Measurements from ENCODE around the gene IL10. TPM values are rescaled to one million over a fixed set of nuclear protein-coding genes. Genes with fewer than 3 reads are reported as not detected.
A peak's percentile ranks its signal among the peaks of the same experiment; 100 is the strongest.

Gene IL10
- total RNA-seq, 1 donor from 2014 or later: not detected

DNA sequence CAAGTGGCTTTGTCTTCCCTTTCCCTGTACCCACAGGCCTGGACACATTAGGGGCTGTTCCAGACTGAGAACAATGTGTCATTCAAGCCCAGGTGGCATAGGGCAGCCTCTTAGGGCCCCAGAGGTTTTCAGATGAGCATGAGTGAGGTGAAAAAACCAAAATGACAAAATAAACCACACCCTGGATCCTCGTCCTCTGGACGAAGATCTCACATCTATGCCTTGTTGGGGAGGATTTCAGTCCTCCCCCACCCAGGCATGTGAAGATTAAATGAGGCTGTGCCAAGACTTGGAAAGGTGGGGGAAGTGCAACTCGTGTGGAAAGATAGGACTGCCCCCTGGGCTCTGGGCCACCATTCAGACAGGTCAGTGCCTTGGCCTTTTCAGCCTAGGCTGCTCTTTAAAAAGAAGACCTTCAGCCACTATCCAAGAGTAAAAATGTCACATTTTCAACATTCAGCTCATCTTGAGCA lies 34.5 kb downstream of the IL10 start:
- no peak for TF ChIP-seq CTCF (IDR thresholded peaks at IDR 0.05)
- no peaks in the 10 kb centered on the region for H3K27me3 Mint-ChIP-seq (ENCODE audit: low read depth)

DNA sequence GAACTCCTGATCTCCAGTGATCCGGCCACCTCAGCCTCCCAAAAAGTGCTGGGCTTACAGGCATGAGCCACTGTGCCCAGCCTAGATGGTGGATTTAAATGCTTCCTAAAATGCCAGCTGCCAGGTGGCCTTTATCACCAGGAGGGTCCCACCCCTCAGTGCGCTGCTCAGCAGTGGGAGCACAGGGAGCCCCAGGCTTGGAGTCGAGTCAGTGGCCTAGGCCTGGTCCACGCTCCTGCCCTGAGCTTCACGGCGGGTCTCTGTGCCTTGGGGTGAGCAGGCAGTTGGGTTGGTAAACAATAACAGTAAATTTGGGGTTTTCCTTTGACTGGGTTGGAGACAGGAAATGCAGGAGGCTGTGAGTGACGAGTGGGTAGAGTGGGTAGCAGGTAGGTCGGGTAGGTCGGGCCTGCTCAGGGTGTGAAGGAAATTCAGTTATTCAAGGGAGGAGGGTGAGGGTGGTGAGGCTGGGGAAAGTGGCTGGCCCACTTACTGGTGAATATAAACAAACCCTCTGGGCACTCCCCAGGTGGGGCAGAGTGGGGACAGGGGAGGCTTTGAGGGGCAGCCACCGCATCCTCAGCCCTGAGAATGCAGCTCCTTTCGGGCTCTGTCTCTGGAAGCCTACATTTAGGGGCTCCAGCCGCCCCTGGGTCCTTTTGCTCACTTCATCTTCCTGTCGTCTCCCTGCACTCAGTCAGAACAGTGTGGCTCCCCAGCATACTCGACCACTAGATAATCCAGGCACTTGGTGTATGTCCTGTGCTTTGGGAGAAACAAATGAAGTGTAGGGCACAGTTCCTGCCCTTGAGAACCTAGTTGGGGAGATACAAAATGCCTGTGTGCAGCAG lies 35.2 kb downstream of the IL10 start:
- Mint-ChIP-seq H3K4me1 (ENCODE audit: low read depth) (peaks cover 13% of the 10 kb centered on the region), H3K27me3 (ENCODE audit: low read depth) (no peaks in the 10 kb centered on the region), H3K27ac (ENCODE audit: unreplicated experiment) (no peak overlapping the region), H3K4me3 (ENCODE audit: unreplicated experiment) (no peak overlapping the region), H3K9me3 (ENCODE audit: low read depth) (no peaks in the 10 kb centered on the region), H3K36me3 (ENCODE audit: low read depth) (peaks cover 10% of the 10 kb centered on the region)
- no peak for DNase-seq (ENCODE audit: low spot score)
- no peak for TF ChIP-seq CTCF (IDR thresholded peaks at IDR 0.05)

More for the DNA sequence above, 34.5 kb downstream of the IL10 start:
- Mint-ChIP-seq H3K27ac (ENCODE audit: unreplicated experiment) (no peak overlapping the region), H3K4me3 (ENCODE audit: unreplicated experiment) (no peak overlapping the region), H3K36me3 (ENCODE audit: low read depth) (peaks cover 5% of the 10 kb centered on the region), H3K4me1 (ENCODE audit: low read depth) (peaks cover 13% of the 10 kb centered on the region), H3K9me3 (ENCODE audit: low read depth) (no peaks in the 10 kb centered on the region)
- DNase-seq (ENCODE audit: low spot score): no peak

DNA sequence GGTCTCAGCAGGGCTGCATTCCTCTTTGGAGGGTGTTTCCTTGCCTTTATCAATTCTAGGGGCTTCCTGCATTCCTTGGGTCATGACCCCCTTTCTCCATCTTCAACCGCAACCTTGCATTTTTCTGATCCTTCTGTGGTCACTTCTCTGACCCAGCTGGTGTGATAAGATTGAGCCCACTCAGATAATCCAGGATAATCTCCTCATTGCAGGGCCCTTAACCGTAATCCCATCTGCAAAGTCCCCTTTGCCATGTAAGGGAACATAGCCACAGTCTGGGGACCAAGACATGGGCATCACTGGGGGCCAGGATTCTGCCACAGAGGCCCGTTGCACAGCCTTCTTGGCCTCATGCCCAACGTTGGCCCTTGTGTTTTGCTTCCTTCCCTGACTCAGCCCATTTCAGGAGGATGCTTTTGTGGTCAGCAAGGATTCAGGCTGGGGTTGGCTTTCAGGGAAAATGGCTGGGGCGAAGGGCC lies 36.7 kb downstream of the IL10 start:
- Mint-ChIP-seq H3K27ac (ENCODE audit: unreplicated experiment) (no peak overlapping the region), H3K36me3 (ENCODE audit: low read depth) (peaks cover 13% of the 10 kb centered on the region), H3K4me1 (ENCODE audit: low read depth) (peaks cover 13% of the 10 kb centered on the region), H3K27me3 (ENCODE audit: low read depth) (no peaks in the 10 kb centered on the region), H3K4me3 (ENCODE audit: unreplicated experiment) (no peak overlapping the region), H3K9me3 (ENCODE audit: low read depth) (no peaks in the 10 kb centered on the region)
- DNase-seq (ENCODE audit: low spot score): no peak
- TF ChIP-seq CTCF (IDR thresholded peaks at IDR 0.05): no peak

- H3K9me3 Mint-ChIP-seq (ENCODE audit: low read depth): no peaks in the 10 kb centered on the region
- DNase-seq (ENCODE audit: low spot score): no peak
- H3K27me3 Mint-ChIP-seq (ENCODE audit: low read depth): no peaks in the 10 kb centered on the region
- no peak overlapping the region for H3K4me3 Mint-ChIP-seq (ENCODE audit: unreplicated experiment)
- TF ChIP-seq CTCF (IDR thresholded peaks at IDR 0.05): peak; percentile 79
- no peak overlapping the region for H3K27ac Mint-ChIP-seq (ENCODE audit: unreplicated experiment)
- peaks cover 15% of the 10 kb centered on the region for H3K36me3 Mint-ChIP-seq (ENCODE audit: low read depth)
- peaks cover 13% of the 10 kb centered on the region for H3K4me1 Mint-ChIP-seq (ENCODE audit: low read depth)
Measured at GRCh38 chr1:206734499-206735142, 37.7 kb downstream of the IL10 start.

GRCh38 chr1:206732992-206733391 lies 39.3 kb downstream of the IL10 start:
- TF ChIP-seq CTCF (IDR thresholded peaks at IDR 0.05): no peak
- H3K4me3 Mint-ChIP-seq (ENCODE audit: unreplicated experiment): no peak overlapping the region
- H3K9me3 Mint-ChIP-seq (ENCODE audit: low read depth): no peaks in the 10 kb centered on the region
- H3K27ac Mint-ChIP-seq (ENCODE audit: unreplicated experiment): no peak overlapping the region
- peaks cover 17% of the 10 kb centered on the region for H3K36me3 Mint-ChIP-seq (ENCODE audit: low read depth)
- H3K4me1 Mint-ChIP-seq (ENCODE audit: low read depth): peaks cover 2% of the 10 kb centered on the region
- H3K27me3 Mint-ChIP-seq (ENCODE audit: low read depth): no peaks in the 10 kb centered on the region
- no peak for DNase-seq (ENCODE audit: low spot score)

Data from chondrocyte (in vitro differentiated cells).